A549 (cell line): ENCODE results near the gene NCAPD3.

Source experiments
- CTCF ChIP-seq: fragments of >200 bp; sonication (Bioruptor Twin); formaldehyde crosslinking; IDR thresholded peaks from 3 replicates; pipeline ENCODE4 v1.5.1; 2016
- MAX ChIP-seq: IDR thresholded peaks from 2 replicates; pipeline ENCODE4 v1.6.1; 2012

GRCh38 chr11:134126217-134126822, 97.4 kb downstream of the NCAPD3 start:
- TF ChIP-seq CTCF: no peak
- TF ChIP-seq MAX: no peak
